A673 (cell line): ENCODE results near the gene REXO4. TPM values are rescaled to one million over a fixed set of nuclear protein-coding genes. Genes with fewer than 3 reads are reported as not detected.

Experiments used
- BruUV-seq: library from RNA; stranded (reverse); fragments of 400-500 nt; replicated peaks from 2 replicates; lab custom pipeline; 2021; lab: Mats Ljungman, UMichigan
- CTCF ChIA-PET: fragments of 300-600 bp; sonication (Branson Sonifier 250); formaldehyde crosslinking; loops from one replicate; lab custom pipeline; 2022; ENCODE audit warnings: antibody characterized with exemption; lab: Charles Lee
- POLR2A ChIA-PET: fragments of 300-600 bp; sonication (Branson Sonifier 250); formaldehyde crosslinking; loops from one replicate; lab custom pipeline; 2022; ENCODE audit warnings: antibody characterized with exemption; ENCODE audit not compliant: low non-redundant PET; lab: Charles Lee
- DNase-seq: peaks from one replicate; pipeline ENCODE4 v3.0.0-alpha.2; 2015; ENCODE audit warnings: low spot score
- H3K27ac ChIP-seq: fragments of 200-600 bp; sonication (generic); 2 replicates; pipeline ENCODE4 v1.5.1; 2016; ENCODE audit warnings: mixed run types, low read depth, mild to moderate bottlenecking, mixed read lengths, antibody characterized with exemption, low read length; ENCODE audit not compliant: poor library complexity, severe bottlenecking
- H3K27me3 ChIP-seq: fragments of 200-600 bp; sonication (generic); replicated peaks from 2 replicates; pipeline ENCODE4 v1.6.1; 2017; ENCODE audit warnings: mixed run types, low read depth, mild to moderate bottlenecking, mixed read lengths, antibody characterized with exemption, low read length; ENCODE audit not compliant: insufficient read depth, poor library complexity
- H3K36me3 ChIP-seq: fragments of 200-600 bp; sonication (generic); 2 replicates; pipeline ENCODE4 v1.6.1; 2016; ENCODE audit warnings: mixed run types, mild to moderate bottlenecking, mixed read lengths, antibody characterized with exemption, low read length; ENCODE audit not compliant: insufficient read depth, poor library complexity, severe bottlenecking
- H3K4me1 ChIP-seq: fragments of 200-600 bp; sonication (generic); 2 replicates; pipeline ENCODE4 v1.6.1; 2017; ENCODE audit warnings: mixed run types, mild to moderate bottlenecking, mixed read lengths, antibody characterized with exemption, low read length; ENCODE audit not compliant: insufficient read depth, poor library complexity, severe bottlenecking
- H3K4me3 ChIP-seq: fragments of 200-600 bp; sonication (generic); 2 replicates; pipeline ENCODE4 v1.5.1; 2016; ENCODE audit warnings: low read depth, mixed run types, mild to moderate bottlenecking, mixed read lengths, low read length; ENCODE audit not compliant: poor library complexity, severe bottlenecking
- H3K9me3 ChIP-seq: fragments of 200-600 bp; sonication (generic); 2 replicates; pipeline ENCODE4 v1.6.1; 2016; ENCODE audit warnings: mixed run types, low read depth, mild to moderate bottlenecking, mixed read lengths, antibody characterized with exemption, low read length; ENCODE audit not compliant: poor library complexity, severe bottlenecking
- CTCF ChIP-seq: fragments of 300-800, 200-600 bp; sonication (generic); conservative IDR thresholded peaks from 2 replicates; pipeline ENCODE4 v1.5.1; 2017; ENCODE audit warnings: low read depth, mild to moderate bottlenecking, antibody characterized with exemption, low read length, moderate library complexity, mixed read lengths
- EZH2 ChIP-seq: fragments of 200-600 bp; sonication (generic); IDR thresholded peaks from 2 replicates; pipeline ENCODE4 v1.6.1; 2017; ENCODE audit warnings: borderline replicate concordance, low read depth, mild to moderate bottlenecking, mixed read lengths, antibody characterized with exemption, low read length; ENCODE audit not compliant: poor library complexity, severe bottlenecking
- intact Hi-C: fragments of 100-400 bp; cut with micrococcal nuclease; formaldehyde crosslinking; loops from one replicate; pipeline ENCODE4 v1.10.0; 2022; ENCODE audit not compliant: unreplicated experiment
- total RNA-seq: library from RNA; stranded (reverse); gene quantifications from 2 replicates; pipeline ENCODE4 v1.2.3, GENCODE V29; 2021

The REXO4 gene
- total RNA-seq, 1 experiment from 2014 or later: 35.9 TPM

GRCh38 chr9:133369933-133370332, 47.9 kb downstream of the REXO4 start:
- BruUV-seq: no TSS peak
- TF ChIP-seq CTCF (no peak), EZH2 (no peak)
- POLR2A ChIA-PET: interaction anchor here (0.6 kb wide), 1 partner anchor 90 kb away, joined by 11 read pairs; the partner anchor contains the start of gene CACFD1
- H3K36me3 ChIP-seq: peaks cover 62% of the 10 kb centered on the region
- H3K27me3 ChIP-seq: no peaks in the 10 kb centered on the region
- intact Hi-C loops: no loop called here
- no peaks in the 10 kb centered on the region for H3K4me1 ChIP-seq
- no peaks in the 10 kb centered on the region for H3K9me3 ChIP-seq
- no peak overlapping the region for H3K4me3 ChIP-seq
- CTCF ChIA-PET: no interaction called here
- no peak overlapping the region for H3K27ac ChIP-seq
- no peak for DNase-seq

- peaks cover 66% of the 10 kb centered on the region for H3K36me3 ChIP-seq
- no peaks in the 10 kb centered on the region for H3K27me3 ChIP-seq
- no peak for DNase-seq
- no TSS peak for BruUV-seq
- ChIA-PET CTCF (no interaction called here), POLR2A (no interaction called here)
- no peak overlapping the region for H3K27ac ChIP-seq
- no peaks in the 10 kb centered on the region for H3K4me1 ChIP-seq
- no peak overlapping the region for H3K4me3 ChIP-seq
- intact Hi-C loops: no loop called here
- H3K9me3 ChIP-seq: no peaks in the 10 kb centered on the region
- TF ChIP-seq CTCF: no peak
- no peak for TF ChIP-seq EZH2
Observed at GRCh38 chr9:133369422-133369821, 48.4 kb downstream of the REXO4 start.

- ChIA-PET POLR2A (no interaction called here), CTCF (no interaction called here)
- Histone ChIP-seq H3K4me1 (no peaks in the 10 kb centered on the region), H3K9me3 (no peaks in the 10 kb centered on the region), H3K36me3 (peaks cover 67% of the 10 kb centered on the region), H3K27ac (no peak overlapping the region), H3K27me3 (no peaks in the 10 kb centered on the region), H3K4me3 (no peak overlapping the region)
- DNase-seq: peak; percentile 20
- intact Hi-C loops: no loop called here
- TF ChIP-seq EZH2 (no peak), CTCF (no peak)
- no TSS peak for BruUV-seq
Observed at GRCh38 chr9:133368249-133368881, 49.4 kb downstream of the REXO4 start.
